HL-60 (cell line): ENCODE results near the gene TNFRSF8.

ENCODE experiments used
- DNase-seq, 2 experiments: peaks; one replicate each; pipeline ENCODE4 v3.0.0-alpha.2; 2010 to 2020; ENCODE audit warnings: low read depth in 1 of 2, low spot score in 1 of 2
- H3K27ac ChIP-seq: fragments of 250-450 bp; sonication (Bioruptor Pico); replicated peaks from 2 replicates; pipeline ENCODE4 v1.5.1; 2020; ENCODE audit warnings: mild to moderate bottlenecking, moderate library complexity
- H3K27me3 ChIP-seq: fragments of 250-450 bp; sonication (Bioruptor Pico); 2 replicates; pipeline ENCODE4 v1.5.1; 2021; ENCODE audit warnings: mild to moderate bottlenecking, moderate library complexity; ENCODE audit not compliant: insufficient read depth, poor library complexity, severe bottlenecking
- H3K4me3 ChIP-seq: replicated peaks from 2 replicates; pipeline ENCODE4 v1.5.1; 2011; ENCODE audit warnings: mild to moderate bottlenecking, control low read depth, low read length; ENCODE audit not compliant: insufficient read depth
- GABPA ChIP-seq: IDR thresholded peaks from 2 replicates; pipeline ENCODE4 v1.6.1; 2012; ENCODE audit warnings: low read depth
- POLR2AphosphoS5 ChIP-seq: IDR thresholded peaks from 2 replicates; pipeline ENCODE4 v1.6.1; 2012; ENCODE audit warnings: low read depth
- SPI1 ChIP-seq: IDR thresholded peaks from 2 replicates; pipeline ENCODE4 v1.6.1; 2012; ENCODE audit warnings: low read depth, mild to moderate bottlenecking, borderline replicate concordance
- TF ChIP-seq, protein P1 (sequence below): IDR thresholded peaks from 2 replicates; pipeline ENCODE4 v1.6.1; 2012; ENCODE audit warnings: low read depth; ENCODE audit not compliant: insufficient replicate concordance
- TF ChIP-seq, protein P2 (sequence below): IDR thresholded peaks from one replicate; pipeline ENCODE4 v1.5.1; 2011; ENCODE audit warnings: low read length, control low read depth, inconsistent platforms; ENCODE audit not compliant: insufficient read depth

Gene TNFRSF8

DNA sequence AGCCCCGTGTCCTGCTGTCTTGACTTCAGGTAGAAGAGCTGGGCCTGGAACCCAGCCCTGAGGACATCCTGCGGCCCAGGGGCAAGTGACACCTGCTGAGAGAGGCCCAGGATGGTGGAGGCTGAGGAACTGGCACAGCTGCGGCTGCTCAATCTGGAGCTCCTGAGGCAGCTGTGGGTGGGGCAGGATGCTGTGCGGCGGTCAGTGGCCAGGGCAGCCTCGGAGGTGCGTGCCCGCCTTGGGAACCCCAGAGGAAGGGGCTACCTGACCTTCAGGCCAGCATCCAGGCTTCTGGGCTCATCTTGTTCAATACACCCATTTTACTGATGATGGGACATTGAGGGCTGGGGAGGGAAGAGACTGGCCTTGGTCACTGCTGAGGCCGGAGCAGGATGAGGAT is 41.5 kb upstream of the TNFRSF8 start:
- Histone ChIP-seq H3K27ac (no peak overlapping the region), H3K27me3 (no peaks in the 10 kb centered on the region), H3K4me3 (no peak overlapping the region)
- no peak for DNase-seq
- TF ChIP-seq SPI1 (no peak), GABPA (no peak), POLR2AphosphoS5 (no peak)
- TF ChIP-seq, protein P1, sequence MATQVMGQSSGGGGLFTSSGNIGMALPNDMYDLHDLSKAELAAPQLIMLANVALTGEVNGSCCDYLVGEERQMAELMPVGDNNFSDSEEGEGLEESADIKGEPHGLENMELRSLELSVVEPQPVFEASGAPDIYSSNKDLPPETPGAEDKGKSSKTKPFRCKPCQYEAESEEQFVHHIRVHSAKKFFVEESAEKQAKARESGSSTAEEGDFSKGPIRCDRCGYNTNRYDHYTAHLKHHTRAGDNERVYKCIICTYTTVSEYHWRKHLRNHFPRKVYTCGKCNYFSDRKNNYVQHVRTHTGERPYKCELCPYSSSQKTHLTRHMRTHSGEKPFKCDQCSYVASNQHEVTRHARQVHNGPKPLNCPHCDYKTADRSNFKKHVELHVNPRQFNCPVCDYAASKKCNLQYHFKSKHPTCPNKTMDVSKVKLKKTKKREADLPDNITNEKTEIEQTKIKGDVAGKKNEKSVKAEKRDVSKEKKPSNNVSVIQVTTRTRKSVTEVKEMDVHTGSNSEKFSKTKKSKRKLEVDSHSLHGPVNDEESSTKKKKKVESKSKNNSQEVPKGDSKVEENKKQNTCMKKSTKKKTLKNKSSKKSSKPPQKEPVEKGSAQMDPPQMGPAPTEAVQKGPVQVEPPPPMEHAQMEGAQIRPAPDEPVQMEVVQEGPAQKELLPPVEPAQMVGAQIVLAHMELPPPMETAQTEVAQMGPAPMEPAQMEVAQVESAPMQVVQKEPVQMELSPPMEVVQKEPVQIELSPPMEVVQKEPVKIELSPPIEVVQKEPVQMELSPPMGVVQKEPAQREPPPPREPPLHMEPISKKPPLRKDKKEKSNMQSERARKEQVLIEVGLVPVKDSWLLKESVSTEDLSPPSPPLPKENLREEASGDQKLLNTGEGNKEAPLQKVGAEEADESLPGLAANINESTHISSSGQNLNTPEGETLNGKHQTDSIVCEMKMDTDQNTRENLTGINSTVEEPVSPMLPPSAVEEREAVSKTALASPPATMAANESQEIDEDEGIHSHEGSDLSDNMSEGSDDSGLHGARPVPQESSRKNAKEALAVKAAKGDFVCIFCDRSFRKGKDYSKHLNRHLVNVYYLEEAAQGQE, result no peak
- TF ChIP-seq, protein P2, sequence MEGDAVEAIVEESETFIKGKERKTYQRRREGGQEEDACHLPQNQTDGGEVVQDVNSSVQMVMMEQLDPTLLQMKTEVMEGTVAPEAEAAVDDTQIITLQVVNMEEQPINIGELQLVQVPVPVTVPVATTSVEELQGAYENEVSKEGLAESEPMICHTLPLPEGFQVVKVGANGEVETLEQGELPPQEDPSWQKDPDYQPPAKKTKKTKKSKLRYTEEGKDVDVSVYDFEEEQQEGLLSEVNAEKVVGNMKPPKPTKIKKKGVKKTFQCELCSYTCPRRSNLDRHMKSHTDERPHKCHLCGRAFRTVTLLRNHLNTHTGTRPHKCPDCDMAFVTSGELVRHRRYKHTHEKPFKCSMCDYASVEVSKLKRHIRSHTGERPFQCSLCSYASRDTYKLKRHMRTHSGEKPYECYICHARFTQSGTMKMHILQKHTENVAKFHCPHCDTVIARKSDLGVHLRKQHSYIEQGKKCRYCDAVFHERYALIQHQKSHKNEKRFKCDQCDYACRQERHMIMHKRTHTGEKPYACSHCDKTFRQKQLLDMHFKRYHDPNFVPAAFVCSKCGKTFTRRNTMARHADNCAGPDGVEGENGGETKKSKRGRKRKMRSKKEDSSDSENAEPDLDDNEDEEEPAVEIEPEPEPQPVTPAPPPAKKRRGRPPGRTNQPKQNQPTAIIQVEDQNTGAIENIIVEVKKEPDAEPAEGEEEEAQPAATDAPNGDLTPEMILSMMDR, result no peak

DNA sequence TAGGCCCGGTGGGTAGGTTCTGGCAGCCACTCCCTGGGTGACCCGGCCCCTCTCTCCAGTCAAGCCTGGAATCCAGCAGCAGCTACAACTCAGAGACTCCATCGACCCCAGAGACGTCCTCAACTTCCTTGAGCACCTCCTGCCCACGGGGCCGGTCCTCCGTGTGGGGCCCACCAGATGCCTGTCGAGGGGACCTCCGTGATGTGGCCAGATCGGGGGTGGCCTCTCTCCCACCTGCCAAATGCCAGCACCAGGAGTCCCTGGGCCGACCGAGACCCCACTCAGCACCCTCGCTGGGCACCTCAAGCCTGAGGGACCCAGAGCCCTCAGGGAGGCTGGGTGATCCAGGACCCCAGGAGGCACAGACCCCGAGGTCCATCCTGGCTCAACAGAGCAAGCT is 41.1 kb upstream of the TNFRSF8 start:
- TF ChIP-seq SPI1 (no peak), POLR2AphosphoS5 (no peak), GABPA (no peak)
- TF ChIP-seq, protein P1, result no peak
- TF ChIP-seq, protein P2, result no peak
- no peak for DNase-seq
- H3K27ac ChIP-seq, result no peak overlapping the region
- H3K4me3 ChIP-seq, result no peak overlapping the region
- no peaks in the 10 kb centered on the region for H3K27me3 ChIP-seq

DNA sequence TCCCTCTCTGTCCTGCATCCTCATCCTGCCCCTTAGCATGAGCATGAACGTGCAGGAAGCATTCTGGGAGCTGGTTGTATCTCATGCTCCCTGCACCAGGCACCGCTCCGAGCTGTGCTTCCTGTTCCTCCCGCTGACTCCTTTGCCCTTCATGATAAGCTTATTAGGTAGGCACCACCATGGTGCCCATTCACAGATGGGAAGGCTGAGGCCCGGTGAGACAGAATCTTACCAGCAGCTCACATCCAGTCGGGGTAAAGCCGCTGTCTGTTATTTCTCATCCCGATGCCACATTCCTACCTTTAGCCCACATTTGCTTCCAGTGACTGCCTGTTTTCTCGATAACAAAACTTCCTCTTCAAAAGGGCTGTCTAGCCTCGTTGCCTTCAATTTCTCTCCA is 36.5 kb upstream of the TNFRSF8 start:
- H3K27me3 ChIP-seq, result no peaks in the 10 kb centered on the region
- TF ChIP-seq GABPA (no peak), POLR2AphosphoS5 (no peak), SPI1 (no peak)
- TF ChIP-seq, protein P1, result no peak
- TF ChIP-seq, protein P2, result no peak

More for the DNA sequence above, 36.5 kb upstream of the TNFRSF8 start:
- H3K27ac ChIP-seq, result no peak overlapping the region
- no peak overlapping the region for H3K4me3 ChIP-seq
- DNase-seq, result no peak
